Naive B cell (primary cell): Measurements from ENCODE around the gene SHLD2. TPM values are rescaled to one million over a fixed set of nuclear protein-coding genes. Genes with fewer than 3 reads are reported as not detected.
A peak's percentile ranks its signal among the peaks of the same experiment; 100 is the strongest.
"Not testable (repeated sequence)": the region's sequence is repeated elsewhere in the genome, so short reads cannot be mapped to it uniquely, and the experiment has no call there.

Experiments used
- ATAC-seq, 2 donors: fragments of 150-1000 bp; cut with Tn5 transposase; 2 replicates each; pipeline ENCODE4 v1.10.0; 2021; ENCODE audit warnings: low read depth in 2 of 2, mild to moderate bottlenecking in 2 of 2, moderate library complexity in 2 of 2
- DNase-seq: peaks from one replicate; pipeline ENCODE4 v3.0.0; 2022
- H3K27ac Mint-ChIP-seq, 6 donors: one replicate each; pipeline ENCODE4 v1.8.0; 2020 to 2022; ENCODE audit warnings: mild to moderate bottlenecking in 6 of 6, mixed read lengths in 6 of 6, moderate library complexity in 5 of 6, inconsistent platforms in 2 of 6
- H3K27me3 Mint-ChIP-seq, 3 donors: one replicate each; pipeline ENCODE4 v1.8.0; 2021 to 2022; ENCODE audit warnings: mixed read lengths in 3 of 3, mild to moderate bottlenecking in 1 of 3
- H3K36me3 Mint-ChIP-seq, 2 donors: one replicate each; pipeline ENCODE4 v1.8.0; 2020 to 2022; ENCODE audit warnings: mixed read lengths in 2 of 2, inconsistent platforms in 1 of 2, mild to moderate bottlenecking in 1 of 2
- H3K4me1 Mint-ChIP-seq, 3 donors: one replicate each; pipeline ENCODE4 v1.8.0; 2020 to 2022; ENCODE audit warnings: mixed read lengths in 3 of 3, inconsistent platforms in 1 of 3, mild to moderate bottlenecking in 1 of 3, moderate library complexity in 1 of 3
- H3K4me3 Mint-ChIP-seq, 8 donors: one replicate each; pipeline ENCODE4 v1.8.0; 2020 to 2022; ENCODE audit warnings: mild to moderate bottlenecking in 8 of 8, mixed read lengths in 8 of 8, moderate library complexity in 8 of 8, inconsistent platforms in 2 of 8
- H3K9me3 Mint-ChIP-seq, 7 donors: one replicate each; pipeline ENCODE4 v1.8.0; 2020 to 2022; ENCODE audit warnings: mixed read lengths in 7 of 7, mild to moderate bottlenecking in 5 of 7, inconsistent platforms in 2 of 7, moderate library complexity in 1 of 7
- polyA plus RNA-seq, 6 donors: library from polyadenylated mRNA; unstranded; fragments of 300-500 nt; fragmentation: Illumina TruSeq; gene quantifications; one replicate each; pipeline ENCODE4 v1.2.3, GENCODE V29; 2021; ENCODE audit warnings: low read depth in 6 of 6

SHLD2 gene
- polyA plus RNA-seq, 6 donors from 2014 or later, result 8.6 to 18.1 (median 14.9) TPM

- Mint-ChIP-seq H3K27ac (no peak overlapping the region), H3K36me3 (peaks cover 31 to 42% of the 10 kb centered on the region in 2 donors), H3K4me1 (no peaks in the 10 kb centered on the region), H3K9me3 (no peaks in the 10 kb centered on the region), H3K27me3 (no peaks in the 10 kb centered on the region), H3K4me3 (no peak overlapping the region)
- no peak for ATAC-seq
- DNase-seq, result no peak
Measured at GRCh38 chr10:87068281-87068680, 26.7 kb upstream of the SHLD2 start.

GRCh38 chr10:87072449-87072848 lies 22.6 kb upstream of the SHLD2 start:
- Mint-ChIP-seq H3K27me3 (no peaks in the 10 kb centered on the region), H3K4me3 (no peak overlapping the region), H3K36me3 (peaks cover 11 to 25% of the 10 kb centered on the region in 2 donors), H3K27ac (no peak overlapping the region), H3K9me3 (no peaks in the 10 kb centered on the region), H3K4me1 (peaks cover 0 to 4% (median 0%) of the 10 kb centered on the region in 3 donors)
- no peak for ATAC-seq
- DNase-seq, result no peak

- not testable (repeated sequence) for H3K4me3 Mint-ChIP-seq, H3K4me1 Mint-ChIP-seq, DNase-seq, H3K27me3 Mint-ChIP-seq, H3K27ac Mint-ChIP-seq, H3K9me3 Mint-ChIP-seq, ATAC-seq
- peaks cover 0 to 14% of the 10 kb centered on the region in 2 donors for H3K36me3 Mint-ChIP-seq
Measured at GRCh38 chr10:87076421-87076820, 18.6 kb upstream of the SHLD2 start.

GRCh38 chr10:87079106-87079836 lies 15.7 kb upstream of the SHLD2 start:
- Mint-ChIP-seq H3K27me3 (no peaks in the 10 kb centered on the region), H3K4me3 (no peak overlapping the region), H3K9me3 (peaks cover 0 to 1% (median 0%) of the 10 kb centered on the region in 7 donors), H3K27ac (no peak overlapping the region), H3K4me1 (peaks cover 19 to 28% (median 25%) of the 10 kb centered on the region in 3 donors), H3K36me3 (no peaks in the 10 kb centered on the region)
- no peak for DNase-seq
- ATAC-seq, result no peak

GRCh38 chr10:87080621-87081020 lies 14.4 kb upstream of the SHLD2 start:
- H3K4me3 Mint-ChIP-seq, ATAC-seq, H3K9me3 Mint-ChIP-seq, H3K27me3 Mint-ChIP-seq, H3K36me3 Mint-ChIP-seq, DNase-seq, H3K27ac Mint-ChIP-seq: not testable (repeated sequence)
- peaks cover 26 to 40% (median 34%) of the 10 kb centered on the region in 3 donors for H3K4me1 Mint-ChIP-seq

- H3K27me3 Mint-ChIP-seq, H3K4me3 Mint-ChIP-seq, H3K36me3 Mint-ChIP-seq, H3K9me3 Mint-ChIP-seq, ATAC-seq, DNase-seq: not testable (repeated sequence)
- H3K27ac Mint-ChIP-seq, result peak overlapping the region in 1 of 6 donors; percentile 4
- H3K4me1 Mint-ChIP-seq, result peaks cover 35 to 48% (median 43%) of the 10 kb centered on the region in 3 donors
Measured at GRCh38 chr10:87081574-87081973, 13.4 kb upstream of the SHLD2 start.

- H3K27ac Mint-ChIP-seq, result peak overlapping the region in 4 of 6 donors; percentile 36 to 89 (median 72)
- not testable (repeated sequence) for H3K9me3 Mint-ChIP-seq, H3K36me3 Mint-ChIP-seq, ATAC-seq, DNase-seq, H3K4me3 Mint-ChIP-seq, H3K27me3 Mint-ChIP-seq
- peaks cover 36 to 51% (median 47%) of the 10 kb centered on the region in 3 donors for H3K4me1 Mint-ChIP-seq
Measured at GRCh38 chr10:87082219-87082618, 12.8 kb upstream of the SHLD2 start.

- H3K4me3 Mint-ChIP-seq, result peak overlapping the region in 3 of 8 donors; percentile 11 to 43 (median 34)
- not testable (repeated sequence) for H3K9me3 Mint-ChIP-seq, H3K36me3 Mint-ChIP-seq, DNase-seq, H3K27me3 Mint-ChIP-seq
- ATAC-seq, result peak; percentile 44 to 80
- peak overlapping the region; percentile 77 to 93 (median 88) for H3K27ac Mint-ChIP-seq
- H3K4me1 Mint-ChIP-seq, result peaks cover 36 to 53% (median 51%) of the 10 kb centered on the region in 3 donors
Measured at GRCh38 chr10:87083576-87084290, 11.3 kb upstream of the SHLD2 start.

- H3K27me3 Mint-ChIP-seq, result not testable (repeated sequence)
- peaks cover 40 to 53% (median 53%) of the 10 kb centered on the region in 3 donors for H3K4me1 Mint-ChIP-seq
Measured at GRCh38 chr10:87084291-87084782, 10.7 kb upstream of the SHLD2 start.

GRCh38 chr10:87085537-87085936 lies 9.5 kb upstream of the SHLD2 start:
- Mint-ChIP-seq H3K4me1 (peaks cover 48 to 59% (median 54%) of the 10 kb centered on the region in 3 donors), H3K27ac (peak overlapping the region in 2 of 6 donors; percentile 47), H3K36me3 (peaks cover 0 to 4% of the 10 kb centered on the region in 2 donors), H3K27me3 (no peaks in the 10 kb centered on the region), H3K9me3 (peaks cover 0 to 2% (median 0%) of the 10 kb centered on the region in 7 donors), H3K4me3 (no peak overlapping the region)
- ATAC-seq (no peak), DNase-seq (no peak)

More at GRCh38 chr10:87084291-87084782, 10.7 kb upstream of the SHLD2 start:
- ATAC-seq, result peak; percentile 56 to 67
- H3K27ac Mint-ChIP-seq, result peak overlapping the region in 5 of 6 donors; percentile 80 to 93 (median 88)
- H3K4me3 Mint-ChIP-seq, H3K36me3 Mint-ChIP-seq, H3K9me3 Mint-ChIP-seq: not testable (repeated sequence)
- peak; percentile 21 for DNase-seq

GRCh38 chr10:87089746-87090145 lies 5.3 kb upstream of the SHLD2 start:
- ATAC-seq, result no peak
- H3K4me3 Mint-ChIP-seq, result peak overlapping the region in 1 of 8 donors; percentile 31
- DNase-seq, result no peak
- H3K9me3 Mint-ChIP-seq, result peaks cover 0 to 2% (median 0%) of the 10 kb centered on the region in 7 donors
- no peak overlapping the region for H3K27ac Mint-ChIP-seq
- H3K4me1 Mint-ChIP-seq, result peaks cover 60 to 70% (median 64%) of the 10 kb centered on the region in 3 donors
- peaks cover 0 to 4% of the 10 kb centered on the region in 2 donors for H3K36me3 Mint-ChIP-seq
- no peaks in the 10 kb centered on the region for H3K27me3 Mint-ChIP-seq

- Mint-ChIP-seq H3K36me3 (peaks cover 0 to under 1% of the 10 kb centered on the region in 2 donors), H3K9me3 (no peaks in the 10 kb centered on the region), H3K4me1 (peaks cover 53 to 67% (median 59%) of the 10 kb centered on the region in 3 donors), H3K27ac (peak overlapping the region in 1 of 6 donors; percentile 23), H3K4me3 (peak overlapping the region in 1 of 8 donors; percentile 98), H3K27me3 (no peaks in the 10 kb centered on the region)
- no peak for ATAC-seq
- DNase-seq, result no peak
Measured at GRCh38 chr10:87090779-87091178, 4.2 kb upstream of the SHLD2 start.

- ATAC-seq, result no peak
- DNase-seq, result no peak
- Mint-ChIP-seq H3K27me3 (no peaks in the 10 kb centered on the region), H3K4me1 (peaks cover 43 to 57% (median 49%) of the 10 kb centered on the region in 3 donors), H3K4me3 (peak overlapping the region; percentile 92 to 98 (median 96)), H3K36me3 (no peaks in the 10 kb centered on the region), H3K9me3 (no peaks in the 10 kb centered on the region), H3K27ac (peak overlapping the region in 4 of 6 donors; percentile 45 to 87 (median 86))
Measured at GRCh38 chr10:87092376-87092860, 2.6 kb upstream of the SHLD2 start.
